ES-I3 (cell line): Measurements from ENCODE around the gene EHD1.

Experiments
- H3K36me3 ChIP-seq: 2 replicates; pipeline ENCODE4 v1.6.1; 2013; ENCODE audit warnings: mild to moderate bottlenecking, low read length, control low read depth, moderate library complexity; ENCODE audit not compliant: insufficient read depth
- H3K4me1 ChIP-seq: 2 replicates; pipeline ENCODE4 v1.6.1; 2013; ENCODE audit warnings: mild to moderate bottlenecking, control low read depth, low read length; ENCODE audit not compliant: insufficient read depth
- H3K9ac ChIP-seq: 2 replicates; pipeline ENCODE4 v1.6.1; 2013; ENCODE audit warnings: low read depth, mild to moderate bottlenecking, low read length, moderate library complexity
- H3K9me3 ChIP-seq: 2 replicates; pipeline ENCODE4 v1.6.1; 2013; ENCODE audit warnings: mild to moderate bottlenecking, low read length, moderate library complexity; ENCODE audit not compliant: control insufficient read depth, insufficient read depth

The EHD1 gene

DNA sequence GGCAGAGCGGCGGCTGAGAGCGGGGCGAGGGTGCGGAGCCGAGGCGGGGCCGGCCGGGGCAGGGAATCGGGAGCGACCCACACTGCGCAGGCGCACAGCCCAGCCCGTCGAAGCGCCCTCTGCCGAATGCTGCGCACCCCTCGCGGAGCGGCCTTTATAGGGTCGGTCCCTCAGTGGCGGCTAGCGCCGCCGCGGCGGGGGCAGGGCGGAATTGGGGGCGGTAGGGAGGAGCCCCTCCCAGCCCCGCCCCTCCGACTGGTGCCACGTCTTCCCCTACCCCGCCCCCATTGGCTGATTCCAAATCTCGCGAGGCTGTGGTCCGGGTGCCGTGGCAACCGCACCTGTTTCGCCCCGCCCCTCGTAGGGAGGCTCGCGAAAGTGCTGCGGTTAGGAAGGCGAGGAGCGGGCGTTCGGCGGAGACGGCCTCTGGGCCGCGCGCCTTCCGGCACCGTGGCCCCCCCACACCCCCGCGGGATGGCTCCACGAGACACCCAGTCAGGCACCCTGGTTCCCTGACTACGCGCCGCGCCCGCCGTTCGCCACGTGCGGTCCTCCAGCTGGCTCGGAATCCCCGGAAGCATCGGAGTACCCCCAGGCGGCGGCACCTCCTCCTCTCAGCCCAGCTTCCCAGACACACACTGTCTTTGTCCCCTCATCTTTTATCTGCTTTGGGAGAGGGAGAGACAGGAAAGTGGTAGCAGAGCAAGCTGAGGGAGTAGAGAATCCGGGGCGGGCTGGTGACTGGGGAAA is at the start of gene EHD1:
Gene EHD1 (minus strand): TSS at position 128 of the 750 bp plus-strand sequence. CDS start 157 bp downstream, outside the sequence.
- H3K9me3 ChIP-seq = no peaks in the 10 kb centered on the region
- peak within 1 kb of the TSS; percentile 87 for H3K9ac ChIP-seq
- H3K4me1 ChIP-seq = peaks cover 11% of the 10 kb centered on the region; the same call in 1 of the 2 replicates
- no peaks in the 10 kb centered on the region for H3K36me3 ChIP-seq

DNA sequence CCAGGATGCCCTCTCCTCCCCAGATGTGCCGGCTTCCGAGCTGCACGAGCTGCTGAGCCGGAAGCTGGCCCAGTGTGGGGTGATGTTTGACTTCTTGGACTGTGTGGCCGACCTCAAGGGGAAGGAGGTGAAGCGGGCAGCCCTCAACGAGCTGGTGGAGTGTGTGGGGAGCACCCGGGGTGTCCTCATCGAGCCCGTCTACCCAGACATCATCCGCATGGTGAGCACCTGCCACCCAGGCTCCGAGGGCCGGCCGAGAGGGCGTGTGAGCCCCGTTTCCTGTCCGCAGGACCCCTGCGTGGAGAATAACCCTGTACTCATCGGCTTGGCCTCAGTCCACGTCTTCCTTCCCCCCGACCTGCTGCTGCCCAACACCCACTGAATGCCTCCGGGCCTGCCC is 48.3 kb upstream of the EHD1 start:
- no peak overlapping the region for H3K9ac ChIP-seq
- no peaks in the 10 kb centered on the region for H3K36me3 ChIP-seq
- no peaks in the 10 kb centered on the region; the same call in 1 of the 2 replicates for H3K4me1 ChIP-seq
- no peaks in the 10 kb centered on the region for H3K9me3 ChIP-seq

GRCh38 chr11:64925536-64926436 is 47.4 kb upstream of the EHD1 start:
- Histone ChIP-seq H3K36me3 (no peaks in the 10 kb centered on the region), H3K9me3 (no peaks in the 10 kb centered on the region), H3K4me1 (no peaks in the 10 kb centered on the region; the same call in 1 of the 2 replicates), H3K9ac (peak overlapping the region; percentile 56; the same call in 1 of the 2 replicates)

- H3K9ac ChIP-seq = peak overlapping the region; percentile 56; the same call in 1 of the 2 replicates
- H3K9me3 ChIP-seq = no peaks in the 10 kb centered on the region
- no peaks in the 10 kb centered on the region for H3K36me3 ChIP-seq
- H3K4me1 ChIP-seq = no peaks in the 10 kb centered on the region; the same call in 1 of the 2 replicates
Measured at GRCh38 chr11:64924910-64925284, 46.5 kb upstream of the EHD1 start.

GRCh38 chr11:64923944-64924909 is 45.8 kb upstream of the EHD1 start, which contains the start of gene PPP2R5B:
PPP2R5B (plus strand) TSS chr11:64924689; CDS start chr11:64925735, 1,046 bp downstream.
- Histone ChIP-seq H3K4me1 (no peaks in the 10 kb centered on the region; the same call in 1 of the 2 replicates), H3K36me3 (no peaks in the 10 kb centered on the region), H3K9ac (peak within 1 kb of the TSS; percentile 56), H3K9me3 (no peaks in the 10 kb centered on the region)

- Histone ChIP-seq H3K36me3 (no peaks in the 10 kb centered on the region), H3K9ac (no peak overlapping the region), H3K4me1 (no peaks in the 10 kb centered on the region; the same call in 1 of the 2 replicates), H3K9me3 (no peaks in the 10 kb centered on the region)
Measured at GRCh38 chr11:64923151-64923661, 44.8 kb upstream of the EHD1 start.

GRCh38 chr11:64921384-64921783 is 43.0 kb upstream of the EHD1 start:
- Histone ChIP-seq H3K4me1 (no peaks in the 10 kb centered on the region; the same call in 1 of the 2 replicates), H3K9ac (no peak overlapping the region), H3K9me3 (no peaks in the 10 kb centered on the region), H3K36me3 (no peaks in the 10 kb centered on the region)

- Histone ChIP-seq H3K4me1 (no peaks in the 10 kb centered on the region; the same call in 1 of the 2 replicates), H3K9me3 (no peaks in the 10 kb centered on the region), H3K36me3 (no peaks in the 10 kb centered on the region), H3K9ac (no peak overlapping the region)
Measured at GRCh38 chr11:64920124-64920523, 41.7 kb upstream of the EHD1 start.

GRCh38 chr11:64919627-64920026 is 41.2 kb upstream of the EHD1 start:
- H3K36me3 ChIP-seq = no peaks in the 10 kb centered on the region
- H3K9ac ChIP-seq = no peak overlapping the region
- H3K9me3 ChIP-seq = no peaks in the 10 kb centered on the region
- no peaks in the 10 kb centered on the region; the same call in 1 of the 2 replicates for H3K4me1 ChIP-seq

DNA sequence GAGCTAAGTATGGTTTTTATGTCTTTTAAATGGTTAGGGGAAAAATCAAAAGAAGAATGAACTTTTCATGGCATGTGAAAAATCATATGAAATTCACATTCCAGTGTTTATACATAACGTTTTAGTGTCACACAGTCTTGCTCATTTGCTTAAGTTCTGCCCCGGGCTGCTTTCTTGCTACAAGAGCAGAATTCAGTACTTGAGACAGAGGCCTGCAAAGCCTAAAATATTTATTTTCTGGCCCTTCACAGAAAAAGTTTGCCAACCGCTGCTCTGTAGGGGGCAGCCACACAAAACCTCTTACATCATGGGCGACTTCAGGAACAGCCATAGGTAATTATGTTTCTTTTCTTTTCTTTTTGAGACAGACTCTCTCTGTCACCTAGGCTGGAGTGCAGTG is 39.6 kb upstream of the EHD1 start:
- H3K9me3 ChIP-seq = no peaks in the 10 kb centered on the region
- no peaks in the 10 kb centered on the region for H3K4me1 ChIP-seq
- no peaks in the 10 kb centered on the region for H3K36me3 ChIP-seq
- H3K9ac ChIP-seq = peak overlapping the region; percentile 52

- no peaks in the 10 kb centered on the region for H3K36me3 ChIP-seq
- H3K9me3 ChIP-seq = no peaks in the 10 kb centered on the region
- H3K9ac ChIP-seq = peak overlapping the region; percentile 52
- no peaks in the 10 kb centered on the region for H3K4me1 ChIP-seq
Measured at GRCh38 chr11:64917663-64917995, 39.2 kb upstream of the EHD1 start.

GRCh38 chr11:64916775-64917662 is 38.6 kb upstream of the EHD1 start, which contains the start of gene ATG2A:
ATG2A (minus strand) TSS chr11:64917209; CDS start chr11:64917135, 74 bp downstream.
- Histone ChIP-seq H3K9ac (peak within 1 kb of the TSS; percentile 91), H3K9me3 (no peaks in the 10 kb centered on the region), H3K36me3 (no peaks in the 10 kb centered on the region), H3K4me1 (no peaks in the 10 kb centered on the region)
